Femur (tissue), 1 donor: ENCODE data around the gene PITPNC1.
"Not testable (repeated sequence)": the region's sequence is repeated elsewhere in the genome, so short reads cannot be mapped to it uniquely, and the experiment has no call there.

ENCODE experiments used
- DNase-seq: peaks from one replicate; pipeline ENCODE4 v3.0.0-alpha.2; 2017

Gene PITPNC1

GRCh38 chr17:67372751-67373150 lies 4.3 kb upstream of the PITPNC1 start:
- no peak for DNase-seq

GRCh38 chr17:67374329-67375053 lies 2.6 kb upstream of the PITPNC1 start:
- peak; percentile 87 for DNase-seq

GRCh38 chr17:67375054-67375427 lies 2.0 kb upstream of the PITPNC1 start:
- no peak for DNase-seq

- DNase-seq = no peak
Observed at GRCh38 chr17:67375716-67376115, 1.4 kb upstream of the PITPNC1 start.

GRCh38 chr17:67376415-67376736 lies 705 bp upstream of the PITPNC1 start:
- DNase-seq = no peak

- peak; percentile 71 for DNase-seq
Observed at GRCh38 chr17:67377488-67378453, 690 bp downstream of the PITPNC1 start.

GRCh38 chr17:67378454-67379250 lies 1.6 kb downstream of the PITPNC1 start:
- peak; percentile 88 for DNase-seq

GRCh38 chr17:67379251-67379630 lies 2.2 kb downstream of the PITPNC1 start:
- DNase-seq = no peak

- no peak for DNase-seq
Observed at GRCh38 chr17:67381929-67382257, 4.8 kb downstream of the PITPNC1 start.

- no peak for DNase-seq
Observed at GRCh38 chr17:67385122-67385988, 8.3 kb downstream of the PITPNC1 start.

DNA sequence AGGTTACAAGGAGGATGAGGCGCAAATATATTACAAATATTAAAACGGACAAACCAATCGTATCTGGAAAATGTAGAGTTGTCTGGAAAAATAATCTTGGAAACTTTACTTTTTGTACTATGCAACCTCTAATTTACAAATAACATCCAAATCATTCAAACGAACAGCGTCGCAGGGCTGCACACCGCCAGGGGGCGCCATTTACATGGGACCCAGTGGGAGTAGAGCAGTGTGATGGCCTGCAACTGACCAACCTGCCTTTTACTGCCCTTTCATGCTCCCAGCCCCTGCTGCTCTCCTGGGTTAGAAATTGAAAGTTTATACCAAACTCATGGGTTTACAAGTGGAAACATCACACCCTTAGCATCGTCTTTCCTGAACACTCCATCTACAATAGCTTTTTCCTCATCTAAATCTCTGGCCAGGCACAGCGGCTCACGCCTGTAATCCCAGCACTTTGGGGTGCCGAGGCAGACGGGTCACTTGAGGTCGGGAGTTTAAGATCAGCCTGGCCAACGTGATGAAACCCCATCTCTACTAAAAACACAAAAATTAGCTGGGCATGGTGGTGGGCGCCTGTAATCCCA lies 10.0 kb downstream of the PITPNC1 start:
- peak; percentile 34 for DNase-seq

DNA sequence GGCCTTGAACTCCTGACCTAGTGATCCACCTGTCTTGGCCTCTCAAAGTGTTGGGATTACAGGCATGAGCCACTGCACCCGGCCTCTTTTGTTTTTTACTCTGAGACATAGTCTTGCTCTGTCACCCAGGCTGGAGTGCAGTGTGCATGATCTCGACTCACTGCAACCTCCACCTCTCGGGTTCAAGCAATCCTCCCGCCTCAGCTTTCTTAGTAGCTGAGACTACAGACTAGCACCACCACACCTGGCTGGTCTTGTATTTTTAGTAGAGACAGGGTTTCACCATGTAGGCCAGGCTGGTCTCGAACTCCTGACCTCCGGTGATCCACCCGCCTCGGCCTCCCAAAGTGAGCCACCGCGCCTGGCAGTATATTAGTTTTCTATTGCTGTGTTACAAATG lies 11.5 kb downstream of the PITPNC1 start:
- not testable (repeated sequence) for DNase-seq

- no peak for DNase-seq
Observed at GRCh38 chr17:67388986-67389385, 11.9 kb downstream of the PITPNC1 start.

GRCh38 chr17:67390006-67390645 lies 13.0 kb downstream of the PITPNC1 start:
- DNase-seq = no peak

DNA sequence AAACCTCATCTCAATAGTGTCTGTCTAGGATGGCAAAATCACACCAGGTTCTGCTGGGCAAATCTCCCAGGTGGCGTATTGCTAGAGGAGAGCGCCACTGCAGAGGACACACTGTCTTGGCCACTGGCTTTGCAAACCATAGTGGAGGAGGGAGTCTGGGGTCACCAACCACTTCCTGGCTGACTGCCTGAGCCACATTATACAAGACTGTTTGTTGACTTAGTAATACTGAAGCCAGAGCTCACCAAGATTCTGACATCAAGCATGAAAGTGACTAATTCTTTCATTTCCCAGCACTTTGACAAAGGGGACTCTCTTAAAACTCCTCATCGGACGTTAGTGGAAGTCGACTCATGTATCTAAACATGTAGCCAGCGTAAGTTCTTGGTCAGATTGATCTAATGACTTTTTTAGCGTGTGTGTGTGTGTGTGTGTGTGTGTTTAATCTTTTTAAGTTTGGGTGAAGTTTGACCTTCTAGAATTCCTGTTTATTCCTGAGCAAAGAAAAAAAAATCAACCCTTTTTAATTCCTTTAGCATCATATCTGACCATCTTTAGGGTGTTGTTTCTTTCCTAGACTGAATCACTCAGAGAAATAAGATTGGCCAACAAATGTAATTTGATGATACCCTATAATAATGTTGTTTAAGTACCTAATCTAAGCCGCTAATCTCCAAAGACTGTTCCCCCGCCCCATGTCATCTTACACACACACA lies 13.7 kb downstream of the PITPNC1 start:
- DNase-seq = peak; percentile 63

DNA sequence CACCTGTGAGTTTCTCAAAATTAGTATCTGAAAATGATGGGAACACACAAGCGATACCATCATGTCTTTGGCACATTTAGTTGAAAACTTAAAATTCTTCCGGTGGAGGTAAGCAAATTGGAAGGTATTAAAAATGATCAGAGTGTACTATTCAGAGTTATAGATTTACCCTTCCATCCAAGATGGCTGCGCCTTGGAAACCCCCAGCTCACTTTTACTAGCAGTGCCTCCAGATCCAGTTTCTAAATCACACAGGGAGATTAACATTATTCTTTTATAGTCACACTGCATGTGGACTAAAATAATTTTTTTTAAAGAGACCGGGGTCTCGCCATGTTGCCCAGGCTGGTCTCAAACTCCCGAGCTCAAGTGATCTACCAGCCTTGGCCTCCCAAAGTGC lies 15.0 kb downstream of the PITPNC1 start:
- no peak for DNase-seq

DNA sequence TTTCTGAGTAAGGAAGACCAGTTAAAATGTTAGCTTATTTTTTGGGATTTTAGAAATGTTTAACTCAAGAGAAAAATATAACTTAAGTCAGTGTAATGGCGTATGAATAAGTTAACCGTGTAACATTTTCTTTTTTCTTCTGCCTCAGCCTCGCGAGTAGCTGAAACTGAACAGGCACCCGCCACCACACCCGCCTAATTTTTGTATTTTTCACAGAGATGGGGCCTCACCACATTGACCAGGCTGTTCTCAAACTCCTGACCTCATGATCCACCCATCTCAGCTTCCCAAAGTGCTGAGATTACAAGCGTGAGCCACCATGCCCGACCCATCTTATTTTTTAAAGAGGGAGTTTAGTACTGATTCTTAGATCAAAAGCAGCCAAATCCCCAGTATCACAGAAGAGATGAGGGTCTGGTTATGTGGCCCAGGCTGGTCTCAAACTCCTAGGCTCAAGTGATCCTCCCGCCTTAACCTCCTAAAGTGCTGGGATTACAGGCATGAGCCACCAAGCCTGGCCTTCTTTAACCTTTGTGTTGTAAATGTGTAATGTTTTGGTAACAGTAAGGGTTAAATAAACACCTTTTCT lies 16.8 kb downstream of the PITPNC1 start:
- DNase-seq = no peak

- no peak for DNase-seq
Observed at GRCh38 chr17:67399676-67400075, 22.6 kb downstream of the PITPNC1 start.

DNA sequence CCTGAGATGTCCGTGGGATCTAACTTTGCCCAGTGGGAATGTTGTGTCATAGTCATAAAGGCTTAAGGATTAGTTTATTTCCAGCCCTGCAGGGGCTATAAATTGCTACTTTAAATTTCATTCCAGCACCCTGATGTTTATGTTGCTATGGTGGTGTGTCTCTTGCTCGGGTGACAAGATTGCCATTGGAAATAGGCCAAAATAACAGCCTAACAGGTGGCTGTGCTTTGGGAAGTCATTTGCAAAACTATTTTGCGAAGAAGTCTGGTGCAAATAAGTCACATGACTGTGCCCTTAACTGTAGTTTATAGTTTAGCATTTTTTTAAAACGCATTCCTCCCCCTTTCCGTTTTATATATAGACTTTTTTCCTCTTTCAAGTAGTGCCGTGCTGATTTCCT lies 23.1 kb downstream of the PITPNC1 start:
- DNase-seq = peak; percentile 29

GRCh38 chr17:67401106-67401505 lies 24.0 kb downstream of the PITPNC1 start:
- no peak for DNase-seq
